Endometrial microvascular endothelial cells (primary cell): Measurements from ENCODE around the gene GATA6. TPM values are rescaled to one million over a fixed set of nuclear protein-coding genes. Genes with fewer than 3 reads are reported as not detected.

Source experiments
- in situ Hi-C: cut with HindIII; loops from 2 replicates; pipeline ENCODE4 v1.10.0; 2017; ENCODE audit warnings: low sequenced_read_pairs, low pct_unique_long_range_greater_than_20kb; ENCODE audit errors: inconsistent ontology term
- total RNA-seq: library from RNA; depleted of rRNA; stranded (reverse); fragments of >200 nt; gene quantifications from one replicate; pipeline ENCODE4 v1.2.3, GENCODE V29; 2015; ENCODE audit errors: inconsistent ontology term

Gene GATA6
- total RNA-seq, 1 donor from 2014 or later, result 5.3 TPM

DNA sequence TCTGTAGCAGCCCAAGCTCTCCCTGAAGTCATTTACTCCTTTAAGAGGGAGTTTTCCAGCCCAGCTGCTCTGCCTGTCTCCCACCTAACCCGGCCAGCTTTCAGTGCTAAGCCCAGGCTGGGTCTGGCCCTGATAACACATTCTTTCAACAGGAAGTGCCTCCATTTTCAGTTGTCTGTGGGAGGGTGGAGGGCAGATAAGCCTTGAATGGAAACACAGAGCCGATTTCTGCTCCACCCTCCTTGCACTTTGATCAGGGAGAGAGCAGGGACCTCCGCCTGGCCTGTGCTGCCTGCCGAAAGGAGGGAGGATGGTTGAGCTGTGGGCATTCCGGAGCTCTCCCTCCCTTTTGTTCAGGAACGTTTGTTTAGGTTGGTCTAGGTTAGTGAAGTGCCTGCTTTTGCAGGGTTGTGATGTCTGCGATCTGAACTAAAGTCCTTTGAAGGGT is 24.8 kb downstream of the GATA6 start:
- in situ Hi-C loops, result loop anchor here (25.0 kb wide), 2 partner anchors 93 to 493 kb away; no protein-coding TSS in a partner anchor

DNA sequence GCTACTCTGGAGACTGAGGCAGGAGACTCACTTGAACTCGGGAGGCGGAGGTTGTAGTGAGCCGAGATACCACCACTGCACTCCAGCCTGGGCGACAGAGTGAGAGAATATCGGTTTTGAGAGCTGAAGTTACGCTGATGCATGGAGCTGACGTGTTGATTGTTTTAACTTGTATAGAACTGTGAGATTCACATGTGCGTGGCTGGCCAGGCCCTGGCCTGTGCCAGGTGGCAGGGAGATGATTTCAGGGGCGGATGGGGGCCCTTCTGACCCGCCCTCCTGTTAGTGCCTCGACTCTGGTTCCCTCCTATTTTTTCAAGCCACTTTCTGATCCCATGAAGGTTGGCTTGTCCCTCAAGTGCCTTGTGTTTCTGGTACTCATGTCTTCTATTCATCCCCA is 25.7 kb downstream of the GATA6 start:
- in situ Hi-C loops, result loop anchor here (25.0 kb wide), 2 partner anchors 92 to 492 kb away; no protein-coding TSS in a partner anchor

DNA sequence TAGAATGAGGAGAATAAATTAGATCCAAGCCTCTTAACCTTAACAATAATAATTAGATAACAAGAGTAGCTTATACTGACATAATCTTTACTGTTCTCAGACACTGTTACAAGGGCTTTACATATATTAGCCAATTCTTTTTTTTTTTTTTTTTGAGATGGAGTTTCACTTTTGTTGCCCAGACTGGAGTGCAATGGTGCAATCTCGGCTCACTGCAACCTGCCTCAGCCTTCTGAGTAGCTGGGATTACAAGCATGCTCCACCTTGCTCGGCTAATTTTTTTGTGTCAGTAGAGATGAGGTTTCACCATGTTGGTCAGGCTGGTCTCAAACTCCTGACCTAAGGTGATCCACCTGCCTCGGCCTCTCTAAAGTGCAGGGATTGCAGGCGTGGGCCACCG is 27.6 kb downstream of the GATA6 start:
- in situ Hi-C loops, result loop anchor here (25.0 kb wide), 2 partner anchors 90 to 490 kb away; no protein-coding TSS in a partner anchor

DNA sequence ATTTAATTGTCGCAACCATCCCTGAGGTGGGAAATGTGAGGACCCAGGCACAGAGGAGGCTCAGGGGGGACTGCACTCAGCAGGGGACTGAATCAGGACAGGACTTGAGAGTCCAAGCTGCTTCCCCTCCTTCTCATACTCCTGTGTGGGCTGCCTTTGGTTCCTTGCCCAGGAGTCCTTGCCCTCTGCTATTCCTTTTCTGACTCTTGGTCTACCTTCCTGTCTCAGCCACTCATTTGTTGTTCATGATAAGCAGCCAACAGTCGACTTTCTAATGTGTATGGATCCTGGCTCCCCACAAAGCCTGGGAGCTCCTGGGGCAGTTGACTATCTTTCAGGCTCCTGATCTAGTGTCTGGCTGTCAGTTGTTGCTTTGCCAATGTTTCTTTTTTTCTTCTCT is 28.3 kb downstream of the GATA6 start:
- in situ Hi-C loops, result loop anchor here (25.0 kb wide), 2 partner anchors 90 to 490 kb away; no protein-coding TSS in a partner anchor

DNA sequence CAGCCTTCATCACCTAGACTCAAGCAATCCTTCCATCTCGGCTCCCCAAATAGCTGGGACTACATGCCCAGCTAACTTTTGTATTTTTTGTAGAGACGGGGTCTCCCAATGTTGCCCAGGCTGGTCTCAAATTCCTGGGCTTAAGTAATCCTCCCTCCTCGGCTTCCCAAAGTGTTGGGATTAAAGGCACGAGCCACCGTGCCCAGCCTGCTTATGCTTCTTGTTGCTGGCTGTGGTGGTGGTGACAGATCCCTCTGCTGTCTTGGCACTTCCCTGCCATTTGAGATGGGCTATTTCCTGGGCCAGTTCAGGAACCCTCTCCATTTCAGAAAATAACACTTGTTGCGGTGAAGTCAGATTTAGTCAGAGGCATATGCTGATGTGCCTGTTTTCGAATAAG is 28.8 kb downstream of the GATA6 start:
- in situ Hi-C loops, result loop anchor here (25.0 kb wide), 2 partner anchors 89 to 489 kb away; no protein-coding TSS in a partner anchor

DNA sequence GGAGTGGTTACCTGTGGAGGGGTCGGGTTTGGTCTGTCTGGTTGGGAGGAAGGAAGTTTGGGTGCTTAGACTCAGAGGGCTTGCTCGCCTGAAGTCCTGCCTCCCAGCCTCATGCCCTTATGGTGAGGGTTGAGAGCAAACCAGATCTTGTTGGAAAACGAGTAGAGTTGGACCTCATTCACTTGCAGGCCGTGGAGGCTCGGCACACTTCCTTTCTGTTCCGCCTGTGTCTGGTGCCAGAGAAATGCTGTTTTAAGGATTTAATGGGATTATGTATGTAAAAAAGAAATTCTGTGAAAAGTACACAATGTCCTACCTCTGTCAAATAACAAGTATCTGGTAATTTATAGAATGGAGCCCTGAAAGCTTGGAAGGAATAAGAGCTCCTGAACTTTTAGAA is 29.6 kb downstream of the GATA6 start:
- in situ Hi-C loops, result loop anchor here (25.0 kb wide), 2 partner anchors 88 to 488 kb away; no protein-coding TSS in a partner anchor

DNA sequence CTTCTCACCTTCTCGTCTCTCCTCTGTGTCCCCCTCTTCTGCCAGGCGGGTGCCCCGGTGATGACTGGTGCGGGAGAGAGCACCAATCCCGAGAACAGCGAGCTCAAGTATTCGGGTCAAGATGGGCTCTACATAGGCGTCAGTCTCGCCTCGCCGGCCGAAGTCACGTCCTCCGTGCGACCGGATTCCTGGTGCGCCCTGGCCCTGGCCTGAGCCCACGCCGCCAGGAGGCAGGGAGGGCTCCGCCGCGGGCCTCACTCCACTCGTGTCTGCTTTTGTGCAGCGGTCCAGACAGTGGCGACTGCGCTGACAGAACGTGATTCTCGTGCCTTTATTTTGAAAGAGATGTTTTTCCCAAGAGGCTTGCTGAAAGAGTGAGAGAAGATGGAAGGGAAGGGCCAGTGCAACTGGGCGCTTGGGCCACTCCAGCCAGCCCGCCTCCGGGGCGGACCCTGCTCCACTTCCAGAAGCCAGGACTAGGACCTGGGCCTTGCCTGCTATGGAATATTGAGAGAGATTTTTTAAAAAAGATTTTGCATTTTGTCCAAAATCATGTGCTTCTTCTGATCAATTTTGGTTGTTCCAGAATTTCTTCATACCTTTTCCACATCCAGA is 31.3 kb downstream of the GATA6 start:
- in situ Hi-C loops, result no loop called here

DNA sequence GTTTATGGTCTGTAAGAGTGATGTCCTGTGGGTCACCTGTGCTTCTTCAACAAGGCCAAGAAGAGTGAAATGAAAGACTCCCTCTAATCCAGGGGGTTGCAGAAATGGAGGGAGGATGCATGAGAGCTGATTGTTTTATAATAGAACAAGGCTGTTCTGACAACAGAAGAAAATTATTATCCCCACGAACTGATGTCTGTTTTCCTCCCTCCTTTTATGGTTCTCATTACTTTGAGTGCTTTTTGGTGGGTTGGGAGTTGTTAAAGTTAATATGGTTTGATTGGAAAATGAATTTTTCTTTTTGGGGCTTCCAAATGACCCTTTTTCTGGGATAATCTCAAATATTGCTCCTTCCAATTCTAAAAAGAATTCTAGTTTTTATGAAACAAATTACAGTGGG is 33.6 kb downstream of the GATA6 start:
- in situ Hi-C loops, result no loop called here

DNA sequence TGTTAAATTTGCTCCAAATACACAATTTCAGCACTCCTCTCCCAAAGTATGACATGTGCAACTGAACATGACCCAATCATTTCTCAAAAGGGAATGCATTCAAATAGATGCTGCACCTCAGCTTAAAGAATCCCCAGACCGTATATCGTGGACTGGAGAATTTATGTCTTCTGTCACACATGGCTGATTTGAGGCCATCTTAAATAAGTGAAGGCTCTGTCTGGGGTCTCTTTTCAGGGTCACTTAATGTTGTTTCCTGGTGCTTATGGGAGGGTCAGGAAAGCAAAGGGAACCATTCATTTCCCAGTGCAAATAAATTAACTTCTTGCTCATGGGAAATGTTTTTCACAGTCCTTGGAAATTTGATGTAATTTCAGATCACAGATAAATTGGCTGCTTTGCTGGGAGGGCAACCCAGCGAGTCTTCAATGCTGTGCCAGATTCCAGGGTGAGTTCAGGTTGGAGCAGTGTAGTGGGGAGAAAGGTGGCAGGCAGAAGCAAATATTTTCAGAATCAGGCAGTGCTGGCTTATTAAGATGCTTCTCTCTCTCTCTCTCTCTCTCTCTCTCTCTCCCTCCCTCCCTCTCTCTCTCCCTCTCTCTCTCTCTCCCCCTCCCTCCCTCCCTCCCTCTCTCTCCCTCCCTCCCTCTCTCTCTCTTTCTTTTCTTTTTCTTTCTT is 34.3 kb downstream of the GATA6 start:
- in situ Hi-C loops, result no loop called here

DNA sequence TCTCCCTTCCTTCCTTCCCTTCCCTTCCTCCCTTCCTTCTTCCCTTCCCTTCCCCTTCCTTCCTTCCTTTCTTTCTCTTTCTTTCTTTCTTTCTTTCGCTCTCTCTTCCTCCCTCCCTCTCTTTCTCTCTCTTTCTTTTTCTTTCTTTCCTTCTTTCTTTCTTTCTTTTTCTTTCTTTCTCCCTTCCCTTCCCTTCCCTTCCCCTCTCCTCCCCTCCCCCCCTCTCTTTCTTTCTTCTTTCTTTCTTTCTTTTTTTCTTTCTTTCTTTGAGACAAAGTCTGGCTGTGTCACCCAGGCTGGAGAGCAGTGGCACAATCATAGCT is 34.8 kb downstream of the GATA6 start:
- in situ Hi-C loops, result no loop called here

DNA sequence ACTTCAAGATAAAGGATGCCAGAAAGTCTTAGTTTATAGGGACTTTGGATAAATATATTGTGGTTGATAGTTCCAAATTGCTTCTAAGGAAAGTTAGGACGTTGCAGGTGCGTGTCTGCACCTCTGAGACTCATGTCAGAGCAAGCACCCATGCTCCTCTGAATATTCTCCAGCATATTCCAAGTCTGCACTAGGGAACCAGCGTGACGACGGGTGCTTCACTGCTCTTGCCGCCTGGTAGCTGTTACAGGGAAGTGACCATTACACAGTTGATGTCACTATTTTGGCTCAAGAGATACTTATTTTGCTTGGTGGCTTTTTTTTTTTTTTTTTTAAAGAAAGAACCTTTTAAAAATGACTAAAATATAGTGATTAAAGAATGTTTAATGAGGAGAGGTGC is 35.6 kb downstream of the GATA6 start:
- in situ Hi-C loops, result no loop called here

DNA sequence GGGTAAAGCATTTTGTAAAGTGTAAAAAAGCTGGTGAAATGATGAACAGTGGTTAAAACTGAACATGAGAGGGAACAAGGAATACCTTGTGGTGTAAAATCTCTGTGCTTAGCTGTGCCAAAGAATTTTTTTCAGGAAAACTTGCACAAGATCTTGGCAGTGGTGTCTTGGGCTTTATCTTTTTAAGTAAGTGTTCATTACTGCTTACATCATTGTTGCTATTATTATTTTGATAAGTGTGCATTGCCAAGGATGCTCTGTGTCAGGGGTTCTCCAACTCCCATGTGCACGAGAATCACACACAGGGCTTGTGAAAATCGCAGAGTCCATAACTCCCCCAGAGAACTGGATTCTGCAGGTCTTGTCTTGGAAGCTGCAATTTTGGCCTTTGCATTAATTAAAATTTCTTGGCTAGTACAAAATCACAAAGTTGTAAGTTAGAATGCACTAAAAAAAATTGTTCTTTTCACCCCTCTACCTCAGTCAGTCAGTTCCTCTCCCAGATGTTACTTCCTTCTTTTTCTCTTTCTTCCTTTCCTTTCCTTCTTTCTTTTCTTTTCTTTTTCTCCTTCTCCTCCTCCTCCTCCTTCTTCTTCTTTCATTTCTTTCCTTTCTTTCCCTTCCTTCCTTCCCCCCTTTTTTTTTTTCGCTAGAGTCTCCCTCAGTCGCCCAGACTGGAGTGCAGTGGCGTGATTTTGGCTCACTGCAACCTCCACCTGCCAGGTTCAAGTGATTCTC is 37.8 kb downstream of the GATA6 start:
- in situ Hi-C loops, result no loop called here

DNA sequence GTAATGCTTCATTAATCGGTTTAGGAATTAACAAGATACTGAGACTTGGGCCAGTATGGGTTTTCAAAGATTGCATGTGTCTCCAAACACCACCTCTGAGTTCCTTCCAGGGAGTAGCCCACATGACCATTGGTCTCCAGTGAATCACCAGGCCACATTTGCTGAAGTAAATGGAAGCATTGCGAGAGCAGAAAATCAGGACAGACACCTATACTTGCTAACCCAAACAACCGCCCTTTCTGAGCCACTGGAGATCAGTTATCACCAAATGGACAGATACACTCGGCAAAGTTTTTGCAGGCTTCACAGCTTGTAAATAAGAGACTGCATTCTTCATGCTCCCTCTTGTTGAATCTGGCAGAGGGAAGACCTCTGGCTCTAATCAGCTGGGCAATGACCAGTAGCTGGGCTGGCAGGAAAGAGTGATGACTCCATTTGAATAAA is 40.9 kb downstream of the GATA6 start:
- in situ Hi-C loops, result loop anchor here (10.0 kb wide), 1 partner anchor 114 kb away; no protein-coding TSS in a partner anchor

DNA sequence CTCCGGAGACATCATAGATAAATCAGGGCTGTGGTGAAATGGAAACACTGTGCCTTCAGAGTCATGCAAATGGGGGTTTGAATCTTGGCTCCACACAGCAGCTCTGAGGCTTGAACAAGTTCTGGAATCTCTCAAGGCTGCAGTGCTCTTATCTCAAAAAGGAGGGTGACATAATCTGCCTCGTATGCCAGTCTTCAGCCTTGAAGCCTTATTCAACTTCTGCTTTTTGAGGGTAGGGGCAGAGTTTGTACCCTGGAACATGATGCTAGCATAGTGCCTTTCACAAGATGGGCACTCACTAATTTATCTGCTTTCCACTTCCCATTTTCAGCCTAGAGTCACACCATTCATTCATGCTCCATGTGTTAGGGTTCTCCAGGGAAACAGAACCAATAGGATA is 42.3 kb downstream of the GATA6 start:
- in situ Hi-C loops, result loop anchor here (10.0 kb wide), 1 partner anchor 113 kb away; no protein-coding TSS in a partner anchor

DNA sequence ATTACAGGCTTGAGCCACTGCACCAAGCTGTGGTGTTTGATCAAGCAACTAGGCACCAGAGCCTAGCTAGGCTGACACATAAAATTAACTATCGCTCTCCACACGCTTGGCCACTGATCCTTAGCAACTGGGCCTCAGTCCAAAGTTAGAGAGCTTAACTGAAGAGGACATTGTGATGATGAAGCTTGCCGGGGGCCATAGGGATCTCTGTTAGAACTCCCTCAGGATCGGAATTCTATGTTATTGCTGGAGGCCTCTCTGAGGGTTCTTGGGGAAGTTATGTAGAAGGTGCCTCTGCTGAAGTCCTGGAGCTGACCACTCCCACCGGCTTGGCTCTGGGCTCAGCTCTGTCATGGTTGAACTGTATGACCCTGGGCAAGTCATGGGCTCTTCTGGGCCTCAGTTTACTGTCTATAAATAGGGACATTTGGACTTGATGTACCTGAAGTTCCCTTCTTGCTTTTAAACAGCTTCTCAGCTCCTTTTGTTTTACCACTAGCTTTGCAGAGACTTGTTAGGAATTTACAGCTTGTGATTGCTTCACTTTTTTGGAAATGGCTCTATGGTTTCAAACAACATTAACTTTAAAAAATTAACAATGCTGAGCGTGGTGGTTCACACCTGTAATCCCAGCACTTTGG is 44.1 kb downstream of the GATA6 start:
- in situ Hi-C loops, result loop anchor here (10.0 kb wide), 1 partner anchor 111 kb away; no protein-coding TSS in a partner anchor

DNA sequence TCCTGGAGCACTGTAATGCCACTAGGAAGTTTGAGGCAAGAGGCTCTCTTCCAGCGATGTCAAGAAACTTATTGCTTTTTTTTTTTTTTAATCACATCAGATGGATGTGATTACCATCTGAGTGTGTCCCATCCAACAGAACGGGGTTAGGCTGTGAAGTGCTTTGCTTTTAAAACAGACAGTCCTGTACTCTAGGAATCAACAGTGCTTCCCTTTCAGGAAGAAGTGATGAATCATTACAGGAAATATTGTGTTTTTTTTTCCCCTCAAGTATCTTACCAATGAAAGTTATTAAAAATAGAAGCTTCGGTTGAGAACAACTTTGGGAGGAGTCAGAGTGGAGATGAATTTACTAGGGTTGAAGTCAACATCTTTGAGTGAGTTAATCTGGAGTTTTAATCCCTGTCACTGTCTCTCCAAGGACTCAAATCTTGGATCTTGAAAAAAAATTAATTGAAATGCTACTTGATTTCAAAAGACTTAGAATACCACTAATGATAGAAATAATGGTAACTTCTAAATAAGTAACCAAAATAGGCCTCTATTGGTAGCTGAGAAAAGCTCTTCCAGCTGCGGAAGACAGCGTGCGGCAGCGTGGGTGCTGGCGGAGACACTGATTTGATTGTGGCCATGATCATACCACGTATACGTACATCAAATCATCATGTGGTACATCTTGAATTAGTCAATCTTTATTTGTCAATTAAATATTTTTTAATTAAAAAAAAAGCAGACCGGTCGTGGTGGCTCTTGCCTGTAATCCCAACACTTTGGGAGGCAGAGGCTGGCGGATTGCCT is 45.5 kb downstream of the GATA6 start:
- in situ Hi-C loops, result loop anchor here (10.0 kb wide), 1 partner anchor 110 kb away; no protein-coding TSS in a partner anchor

DNA sequence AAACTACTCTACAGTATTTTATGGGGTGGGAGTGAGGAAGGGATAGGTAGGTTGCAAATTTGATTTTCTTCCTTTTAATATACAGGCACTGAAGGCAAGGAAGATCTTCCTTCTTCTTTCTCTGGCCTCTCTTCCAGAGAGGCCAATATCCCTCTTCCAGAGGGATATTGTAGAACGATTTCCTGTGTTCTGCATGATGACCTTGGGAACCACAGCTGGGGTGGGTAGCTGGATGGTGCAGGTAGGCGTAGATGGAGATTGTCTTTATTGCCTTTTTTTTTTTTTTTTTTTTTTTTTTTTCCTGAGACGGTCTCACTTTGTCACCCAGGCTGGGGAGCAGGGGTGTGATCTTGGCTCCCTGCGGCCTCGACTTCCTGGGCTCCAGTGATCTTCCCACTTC is 49.4 kb downstream of the GATA6 start:
- in situ Hi-C loops, result loop anchor here (10.0 kb wide), 1 partner anchor 106 kb away; no protein-coding TSS in a partner anchor
